ENCODE measurements around the gene ABCC1.

ABCC1 gene

GRCh38 chr16:16019488-16019887 lies 70.1 kb downstream of the ABCC1 start:
- Mint-ChIP-seq H3K36me3 (peaks cover 65 to 74% of the 10 kb centered on the region in 2 donors), H3K4me3 (no peak overlapping the region), H3K27ac (peak overlapping the region; percentile 5), H3K4me1 (peaks cover 27 to 59% of the 10 kb centered on the region in 2 donors), H3K9me3 (no peaks in the 10 kb centered on the region), H3K27me3 (no peaks in the 10 kb centered on the region)
- ATAC-seq (replicated peaks) (no peak), DNase-seq (no peak)

GRCh38 chr16:16020291-16020690 lies 70.9 kb downstream of the ABCC1 start:
- Mint-ChIP-seq H3K9me3 (no peaks in the 10 kb centered on the region), H3K27me3 (no peaks in the 10 kb centered on the region), H3K36me3 (peaks cover 68 to 78% of the 10 kb centered on the region in 2 donors), H3K27ac (no peak overlapping the region), H3K4me3 (no peak overlapping the region), H3K4me1 (peaks cover 34 to 59% of the 10 kb centered on the region in 2 donors)
- no peak for ATAC-seq (replicated peaks)
- no peak for DNase-seq

GRCh38 chr16:16021020-16021419 lies 71.6 kb downstream of the ABCC1 start:
- Mint-ChIP-seq H3K4me1 (peaks cover 36 to 61% of the 10 kb centered on the region in 2 donors), H3K4me3 (no peak overlapping the region), H3K36me3 (peaks cover 66 to 75% of the 10 kb centered on the region in 2 donors), H3K9me3 (no peaks in the 10 kb centered on the region), H3K27me3 (no peaks in the 10 kb centered on the region), H3K27ac (peak overlapping the region; percentile 37)
- ATAC-seq (replicated peaks) (no peak), DNase-seq (no peak)

GRCh38 chr16:16021646-16021987 lies 72.2 kb downstream of the ABCC1 start:
- DNase-seq, result no peak
- Mint-ChIP-seq H3K27ac (peak overlapping the region; percentile 20), H3K4me3 (no peak overlapping the region), H3K27me3 (no peaks in the 10 kb centered on the region), H3K4me1 (peaks cover 33 to 63% of the 10 kb centered on the region in 2 donors), H3K36me3 (peaks cover 63 to 72% of the 10 kb centered on the region in 2 donors), H3K9me3 (no peaks in the 10 kb centered on the region)
- no peak for ATAC-seq (replicated peaks)

- no peaks in the 10 kb centered on the region for H3K27me3 Mint-ChIP-seq
- ATAC-seq (replicated peaks) (no peak), DNase-seq (no peak)
- no peak overlapping the region for H3K4me3 Mint-ChIP-seq
- peak overlapping the region; percentile 59 for H3K27ac Mint-ChIP-seq
- H3K36me3 Mint-ChIP-seq, result peaks cover 62 to 66% of the 10 kb centered on the region in 2 donors
- peaks cover 33 to 63% of the 10 kb centered on the region in 2 donors for H3K4me1 Mint-ChIP-seq
- no peaks in the 10 kb centered on the region for H3K9me3 Mint-ChIP-seq
Measured at GRCh38 chr16:16021988-16022682, 72.7 kb downstream of the ABCC1 start.

GRCh38 chr16:16022683-16023064 lies 73.3 kb downstream of the ABCC1 start:
- DNase-seq (no peak), ATAC-seq (replicated peaks) (no peak)
- Mint-ChIP-seq H3K4me1 (peaks cover 32 to 63% of the 10 kb centered on the region in 2 donors), H3K36me3 (peaks cover 59 to 67% of the 10 kb centered on the region in 2 donors), H3K27ac (no peak overlapping the region), H3K27me3 (no peaks in the 10 kb centered on the region), H3K4me3 (no peak overlapping the region), H3K9me3 (no peaks in the 10 kb centered on the region)

- peak; percentile 78 to 82 for ATAC-seq (replicated peaks)
- Mint-ChIP-seq H3K27me3 (no peaks in the 10 kb centered on the region), H3K27ac (peak overlapping the region; percentile 84), H3K9me3 (no peaks in the 10 kb centered on the region), H3K4me1 (peaks cover 22 to 58% of the 10 kb centered on the region in 2 donors), H3K36me3 (peaks cover 43 to 55% of the 10 kb centered on the region in 2 donors), H3K4me3 (no peak overlapping the region)
- DNase-seq, result peak; percentile 21
Measured at GRCh38 chr16:16025214-16025968, 76.0 kb downstream of the ABCC1 start.

GRCh38 chr16:16027728-16028310 lies 78.4 kb downstream of the ABCC1 start:
- Mint-ChIP-seq H3K27ac (no peak overlapping the region), H3K4me1 (peaks cover 22 to 43% of the 10 kb centered on the region in 2 donors), H3K27me3 (no peaks in the 10 kb centered on the region), H3K9me3 (no peaks in the 10 kb centered on the region), H3K4me3 (no peak overlapping the region), H3K36me3 (peaks cover 32 to 57% of the 10 kb centered on the region in 2 donors)
- DNase-seq, result no peak
- ATAC-seq (replicated peaks), result no peak

GRCh38 chr16:16028311-16028999 lies 79.0 kb downstream of the ABCC1 start:
- Mint-ChIP-seq H3K9me3 (no peaks in the 10 kb centered on the region), H3K36me3 (peaks cover 26 to 57% of the 10 kb centered on the region in 2 donors), H3K4me3 (no peak overlapping the region), H3K27me3 (no peaks in the 10 kb centered on the region), H3K4me1 (peaks cover 22 to 43% of the 10 kb centered on the region in 2 donors), H3K27ac (no peak overlapping the region)
- DNase-seq, result no peak
- ATAC-seq (replicated peaks), result no peak

- no peak for DNase-seq
- no peaks in the 10 kb centered on the region for H3K9me3 Mint-ChIP-seq
- no peak overlapping the region for H3K4me3 Mint-ChIP-seq
- H3K4me1 Mint-ChIP-seq, result peaks cover 19 to 38% of the 10 kb centered on the region in 2 donors
- no peak overlapping the region for H3K27ac Mint-ChIP-seq
- peaks cover 24 to 54% of the 10 kb centered on the region in 2 donors for H3K36me3 Mint-ChIP-seq
- H3K27me3 Mint-ChIP-seq, result no peaks in the 10 kb centered on the region
- ATAC-seq (replicated peaks), result no peak
Measured at GRCh38 chr16:16029431-16030011, 80.1 kb downstream of the ABCC1 start.

- Mint-ChIP-seq H3K27me3 (no peaks in the 10 kb centered on the region), H3K36me3 (peaks cover 19 to 48% of the 10 kb centered on the region in 2 donors), H3K4me3 (no peak overlapping the region), H3K4me1 (peaks cover 10 to 29% of the 10 kb centered on the region in 2 donors), H3K27ac (no peak overlapping the region), H3K9me3 (no peaks in the 10 kb centered on the region)
- DNase-seq (no peak), ATAC-seq (replicated peaks) (no peak)
Measured at GRCh38 chr16:16030449-16030848, 81.0 kb downstream of the ABCC1 start.

GRCh38 chr16:16031401-16031800 lies 82.0 kb downstream of the ABCC1 start:
- H3K36me3 Mint-ChIP-seq, result peaks cover 24 to 49% of the 10 kb centered on the region in 2 donors
- peaks cover 9 to 22% of the 10 kb centered on the region in 2 donors for H3K4me1 Mint-ChIP-seq
- no peaks in the 10 kb centered on the region for H3K27me3 Mint-ChIP-seq
- no peak overlapping the region for H3K4me3 Mint-ChIP-seq
- no peaks in the 10 kb centered on the region for H3K9me3 Mint-ChIP-seq
- DNase-seq (no peak), ATAC-seq (replicated peaks) (no peak)
- no peak overlapping the region for H3K27ac Mint-ChIP-seq

- Mint-ChIP-seq H3K4me1 (peaks cover 12 to 27% of the 10 kb centered on the region in 2 donors), H3K27me3 (no peaks in the 10 kb centered on the region), H3K27ac (no peak overlapping the region), H3K36me3 (peaks cover 30 to 54% of the 10 kb centered on the region in 2 donors), H3K4me3 (no peak overlapping the region), H3K9me3 (no peaks in the 10 kb centered on the region)
- ATAC-seq (replicated peaks), result no peak
- no peak for DNase-seq
Measured at GRCh38 chr16:16032271-16032979, 83.0 kb downstream of the ABCC1 start.

Data from stimulated activated naive B cell treated with anti-CD40 and anti-IgM and Interleukin-4, amounts not matched to agents 10 μg/mL and 1 μg/mL and 100 μg/mL, for 72 hours (primary cell).